Amygdala (tissue), 56 donors: ENCODE results near the gene ABHD1.

Source experiments
- DNase-seq, 56 donors: peaks; one replicate each; lab custom pipeline; 2025; lab: John Stamatoyannopoulos, UW

ABHD1 gene

GRCh38 chr2:27133195-27133875, 9.7 kb downstream of the ABHD1 start:
- DNase-seq: peak in 1 of 56 donors; percentile 29

DNA sequence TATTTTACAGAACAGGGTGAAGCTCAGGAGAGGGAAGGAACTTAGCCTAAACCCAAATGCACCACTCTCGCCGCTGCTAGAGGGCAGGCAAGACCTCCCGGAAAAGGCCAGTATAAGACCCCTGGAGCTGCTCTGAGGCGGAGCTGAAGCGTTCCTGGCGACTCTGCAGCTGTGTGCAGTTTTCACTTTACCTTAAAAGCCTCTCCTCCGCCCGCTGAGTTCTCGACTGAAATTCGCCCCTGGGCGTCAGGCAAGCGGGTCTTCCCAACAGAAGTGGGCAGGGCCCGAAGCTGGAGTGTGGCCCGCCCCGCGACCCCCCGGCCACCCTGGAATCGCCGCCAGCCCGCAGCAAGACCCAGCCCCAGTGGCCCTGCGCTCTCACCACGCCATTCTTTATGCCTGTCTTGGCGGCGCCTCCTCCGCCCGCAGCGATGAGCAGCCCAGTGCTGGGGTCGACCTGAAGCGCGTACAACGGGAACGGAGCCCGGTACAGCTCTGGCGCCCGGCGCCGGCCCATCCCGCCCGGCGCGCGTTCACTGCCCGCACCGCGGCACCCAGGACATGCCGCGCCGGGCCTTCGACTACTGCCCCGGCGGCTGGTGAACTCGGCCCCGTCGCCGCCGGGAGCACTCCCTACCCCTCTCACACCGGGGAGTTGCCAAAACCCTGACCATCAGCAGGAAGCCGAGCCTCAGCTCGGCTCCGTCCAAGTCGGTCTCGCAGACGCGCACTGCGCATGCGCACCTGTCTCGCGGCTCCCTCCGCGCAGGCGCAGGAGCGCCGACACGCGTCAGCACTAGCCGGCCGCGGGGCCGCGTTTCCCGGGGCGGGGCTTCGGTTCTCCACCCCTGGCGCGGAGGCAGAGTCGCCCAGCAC, 10.5 kb downstream of the ABHD1 start, which contains the start of gene PREB:
Gene PREB, minus strand, starts transcription at position 732 of the 876 bp plus-strand sequence. Its CDS starts 215 bp downstream, at position 517.
- peak; percentile 74 to 98 (median 91) for DNase-seq

GRCh38 chr2:27134781-27135477, 11.3 kb downstream of the ABHD1 start:
- DNase-seq: no peak

GRCh38 chr2:27135478-27135955, 11.9 kb downstream of the ABHD1 start:
- DNase-seq: no peak

DNA sequence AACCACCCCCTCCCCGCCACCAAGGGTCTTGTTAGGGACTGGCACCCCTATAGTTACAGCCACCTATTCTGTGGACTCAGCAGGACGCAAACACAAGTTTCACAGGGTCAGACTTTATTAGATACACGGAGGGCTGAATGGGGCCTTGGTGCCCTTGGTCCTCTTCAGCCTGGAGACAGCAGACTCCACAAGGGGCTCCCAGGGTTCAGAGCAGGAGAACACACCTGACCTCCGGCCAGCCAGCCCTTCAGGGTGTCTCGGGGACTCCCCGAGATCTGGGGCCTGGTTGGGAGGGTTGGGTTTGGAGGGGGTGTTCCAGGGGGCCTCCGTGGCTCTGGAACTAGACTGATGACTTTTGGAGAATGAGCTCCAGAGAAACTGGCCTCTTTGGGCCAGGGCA, 13.1 kb downstream of the ABHD1 start:
- no peak for DNase-seq

DNA sequence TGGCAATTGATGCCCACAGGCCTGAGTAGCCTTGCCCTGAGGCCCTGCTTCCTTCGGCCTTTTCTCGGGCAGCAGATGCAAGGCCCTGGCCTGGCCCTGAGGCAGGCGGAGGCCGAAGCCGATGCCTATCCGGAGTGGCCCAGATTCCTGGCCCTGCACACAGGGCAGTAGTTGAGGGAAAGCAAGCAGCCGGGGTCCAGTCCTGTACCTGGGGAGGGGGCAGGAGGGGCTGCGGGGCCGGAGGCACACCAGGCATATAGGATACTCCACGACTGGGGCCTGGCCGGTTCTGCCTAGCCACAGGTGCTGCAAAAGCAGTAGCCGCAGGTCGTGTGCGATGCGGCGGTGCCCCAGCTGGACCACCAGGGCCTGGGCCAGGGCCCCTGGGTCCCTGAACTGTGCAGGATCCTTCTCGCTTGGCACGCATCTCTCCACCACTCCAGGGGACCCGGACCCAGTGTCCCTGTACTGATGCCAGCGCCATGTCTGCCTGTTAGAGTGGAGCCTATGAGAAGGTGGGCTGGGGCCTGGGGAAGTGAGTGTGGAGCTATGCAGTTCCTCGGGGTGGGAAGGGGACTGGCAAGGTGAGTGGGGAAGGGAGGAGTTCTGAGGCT, 13.8 kb downstream of the ABHD1 start:
- no peak for DNase-seq

- no peak for DNase-seq
Measured at GRCh38 chr2:27138111-27138510, 14.5 kb downstream of the ABHD1 start.

DNA sequence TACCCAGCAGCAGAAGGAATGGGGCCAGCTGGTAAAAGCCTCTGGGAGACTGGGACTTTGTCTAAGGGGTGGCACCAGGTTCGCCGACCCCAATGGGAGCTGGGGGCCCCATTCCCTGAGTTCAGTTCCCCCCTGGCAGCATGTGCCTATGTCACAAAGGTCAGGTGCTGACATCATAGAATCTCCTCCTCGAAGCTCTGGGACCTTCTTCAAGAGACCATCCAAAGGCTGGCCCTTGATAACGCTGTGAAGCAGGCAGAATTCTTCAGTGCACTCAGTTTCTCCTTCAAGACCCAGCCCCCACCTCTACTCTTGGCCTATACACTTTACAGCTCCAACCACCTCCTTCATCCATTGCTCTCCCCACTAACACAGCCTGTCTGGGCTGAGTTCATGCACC, 15.7 kb downstream of the ABHD1 start, which contains the start of gene PRR30:
Gene PRR30, minus strand, starts transcription at position 101 of the 400 bp plus-strand sequence. CDS start 1,081 bp downstream, outside the sequence.
- DNase-seq: no peak

- DNase-seq: no peak
Measured at GRCh38 chr2:27143285-27143684, 19.7 kb downstream of the ABHD1 start.

- DNase-seq: no peak
Measured at GRCh38 chr2:27145682-27146081, 22.1 kb downstream of the ABHD1 start.

- no peak for DNase-seq
Measured at GRCh38 chr2:27147935-27148334, 24.3 kb downstream of the ABHD1 start.

DNA sequence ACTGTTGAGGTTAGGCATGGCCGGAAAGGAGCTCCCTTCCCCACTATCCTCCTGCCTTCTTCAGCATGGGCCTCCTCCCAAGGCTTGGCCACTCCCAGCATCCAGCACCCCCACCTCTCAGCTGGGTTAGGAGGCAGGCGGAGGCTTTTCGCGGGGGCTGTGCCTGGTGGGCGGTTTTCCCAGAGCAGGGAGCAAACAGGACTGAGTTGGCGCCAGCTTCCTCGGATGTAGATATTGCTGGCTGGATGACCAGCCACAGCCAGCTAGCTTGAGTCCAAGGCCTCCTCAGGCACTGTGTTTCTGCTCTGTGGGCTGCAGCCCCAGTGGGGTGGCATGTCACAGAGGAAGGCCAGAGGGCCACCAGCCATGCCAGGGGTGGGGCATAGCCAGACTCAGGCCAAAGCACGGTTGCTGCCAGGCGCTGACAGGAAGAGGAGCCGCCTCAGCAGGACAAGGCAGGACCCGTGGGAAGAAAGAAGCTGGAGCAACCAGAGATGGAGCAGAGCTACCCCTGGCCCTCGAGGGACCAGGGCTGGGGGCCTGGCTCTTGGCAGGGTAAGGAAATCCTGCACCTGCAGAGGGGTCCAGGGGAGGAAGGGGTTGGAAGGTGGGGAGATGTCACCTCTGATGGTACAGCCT, 25.3 kb downstream of the ABHD1 start, which contains the start of gene TCF23:
Gene TCF23, plus strand, starts transcription at position 204 of the 639 bp plus-strand sequence. Its CDS starts 130 bp downstream, at position 334.
- DNase-seq: no peak

DNA sequence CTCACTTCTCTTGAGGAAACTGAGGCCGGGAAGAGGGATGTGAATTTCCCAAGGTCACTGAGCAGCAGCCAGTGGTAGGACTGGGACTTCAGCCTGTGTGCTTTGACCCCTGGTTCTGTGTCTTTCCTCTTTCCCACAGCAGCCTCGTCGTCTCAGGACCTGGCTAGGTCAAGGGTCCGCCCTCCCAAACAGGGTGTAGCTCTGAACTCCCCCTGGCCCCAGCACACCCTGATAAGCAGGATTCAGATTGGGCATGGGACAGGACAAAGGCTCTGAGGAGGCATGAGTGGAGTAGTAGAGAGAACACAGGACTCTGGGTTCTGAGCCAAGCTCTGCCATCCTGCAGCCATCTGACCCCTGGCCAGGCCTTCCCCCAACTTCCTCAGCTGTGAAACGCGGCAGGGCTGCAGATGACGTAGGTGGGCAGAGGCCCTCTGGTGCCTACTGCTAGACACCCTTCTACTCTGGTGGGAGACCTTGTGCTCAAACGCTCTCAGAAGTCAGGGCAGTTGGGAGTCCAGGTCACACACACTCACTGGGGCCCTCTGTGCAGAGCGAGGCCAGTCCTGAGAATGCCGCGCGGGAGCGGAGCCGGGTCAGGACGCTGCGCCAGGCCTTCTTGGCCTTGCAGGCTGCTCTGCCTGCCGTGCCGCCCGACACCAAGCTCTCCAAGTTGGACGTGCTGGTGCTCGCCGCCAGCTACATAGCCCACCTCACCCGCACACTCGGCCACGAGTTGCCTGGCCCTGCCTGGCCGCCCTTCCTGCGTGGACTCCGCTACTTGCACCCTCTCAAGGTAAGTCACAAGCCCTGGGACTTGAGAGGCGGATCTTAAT, 26.2 kb downstream of the ABHD1 start:
- DNase-seq: no peak

GRCh38 chr2:27150639-27151230, 27.1 kb downstream of the ABHD1 start:
- DNase-seq: peak in 3 of 56 donors; percentile 6 to 28 (median 10)

DNA sequence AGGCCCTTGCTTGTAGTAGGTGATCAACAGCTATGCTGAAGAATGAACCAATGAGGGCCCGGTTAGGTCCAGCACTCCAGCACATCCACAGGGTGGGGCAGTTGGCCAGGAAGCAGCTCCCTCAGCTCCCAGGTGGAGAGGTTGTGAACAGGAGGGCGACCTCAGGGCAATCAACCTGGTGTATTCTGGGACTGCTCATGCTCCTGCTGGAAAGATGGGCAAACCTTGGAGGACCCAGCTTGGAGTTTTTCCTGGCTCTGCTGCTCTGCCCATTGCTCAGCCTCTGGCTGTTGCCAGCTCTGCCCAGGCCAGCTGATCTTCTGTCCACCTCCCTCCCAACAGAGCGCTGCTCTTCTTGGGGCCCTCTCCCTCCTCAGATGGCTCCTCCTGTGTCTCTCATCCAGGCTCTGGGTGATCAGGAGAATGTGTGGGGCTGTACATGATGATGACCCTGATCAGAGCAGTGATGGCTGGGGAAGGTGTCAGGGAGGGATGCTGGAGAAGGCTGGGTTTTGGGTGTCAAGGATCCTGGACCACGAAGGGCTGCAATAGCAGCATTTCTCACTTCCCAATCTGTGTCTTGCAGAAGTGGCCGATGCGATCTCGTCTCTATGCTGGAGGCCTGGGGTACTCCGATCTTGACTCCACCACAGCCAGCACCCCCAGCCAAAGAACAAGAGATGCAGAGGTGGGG, 28.6 kb downstream of the ABHD1 start:
- DNase-seq: no peak

GRCh38 chr2:27152796-27153464, 29.3 kb downstream of the ABHD1 start:
- DNase-seq: peak in 3 of 56 donors; percentile 9 to 20 (median 19)

DNA sequence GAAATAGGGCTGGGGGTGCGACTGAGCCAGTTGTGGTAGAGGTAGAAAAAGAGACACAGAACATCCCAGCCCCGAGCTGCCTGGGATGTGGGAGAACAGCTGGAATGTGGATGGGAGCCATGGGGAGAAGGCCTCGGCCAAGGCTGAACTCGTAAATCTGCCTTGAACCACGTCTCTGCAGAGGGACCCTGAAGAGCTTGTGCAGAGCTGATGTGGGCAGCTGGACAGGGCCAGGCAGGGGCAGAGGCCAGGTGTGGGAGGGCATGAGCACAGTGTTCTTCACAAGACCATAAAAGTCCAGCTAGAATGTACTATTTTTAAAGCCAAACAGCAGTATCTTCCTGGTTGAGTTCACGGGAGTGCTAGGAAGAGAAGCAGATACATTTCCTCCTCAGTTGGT, 30.9 kb downstream of the ABHD1 start:
- DNase-seq: no peak
